ENCODE measurements around the gene DNTT.

DNTT gene

DNA sequence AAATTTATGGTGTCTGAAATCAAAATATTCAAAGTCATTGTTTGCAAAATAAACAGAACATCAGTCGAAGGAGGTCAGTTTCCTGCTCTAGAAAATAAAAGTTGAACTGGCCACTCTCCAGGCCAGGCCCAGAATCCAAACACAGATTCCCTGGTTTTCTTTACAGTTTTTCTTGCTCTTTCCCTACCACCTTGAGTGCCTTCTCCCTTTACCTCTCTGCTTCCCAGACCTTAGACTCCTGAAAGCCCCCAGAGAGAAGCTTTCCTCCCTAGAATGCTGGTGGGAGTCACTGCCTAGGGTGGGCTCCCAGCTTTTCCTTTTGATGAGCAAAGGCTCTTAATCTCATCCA lies 6.1 kb downstream of the DNTT start:
- DNase-seq (ENCODE audit: low read depth) = no peak

DNA sequence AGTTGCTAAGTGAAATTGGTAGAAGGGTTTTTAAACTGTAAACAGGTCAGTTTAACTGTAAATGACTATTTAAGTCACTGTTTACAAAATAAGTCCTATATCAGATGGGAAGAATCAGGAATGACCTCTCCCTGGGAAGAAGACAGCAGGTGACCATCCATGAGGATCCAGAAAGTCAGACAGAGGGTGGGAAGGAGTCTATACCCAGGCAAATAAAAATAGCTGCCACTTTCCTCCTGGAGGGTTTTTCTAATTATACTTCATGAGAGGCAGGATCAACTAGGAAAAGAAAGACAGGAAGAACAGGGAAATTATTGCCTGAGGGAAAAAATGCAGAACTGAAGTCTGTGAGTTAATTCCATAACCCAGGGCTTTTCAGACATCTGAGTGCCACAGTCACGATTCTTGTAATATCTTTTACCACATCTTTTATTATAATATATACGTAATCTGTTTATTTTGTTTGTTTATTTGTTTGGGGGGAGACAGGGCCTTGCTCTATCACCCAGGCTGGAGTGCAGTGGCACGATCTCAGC lies 7.0 kb downstream of the DNTT start:
- DNase-seq (ENCODE audit: low read depth) = no peak

DNA sequence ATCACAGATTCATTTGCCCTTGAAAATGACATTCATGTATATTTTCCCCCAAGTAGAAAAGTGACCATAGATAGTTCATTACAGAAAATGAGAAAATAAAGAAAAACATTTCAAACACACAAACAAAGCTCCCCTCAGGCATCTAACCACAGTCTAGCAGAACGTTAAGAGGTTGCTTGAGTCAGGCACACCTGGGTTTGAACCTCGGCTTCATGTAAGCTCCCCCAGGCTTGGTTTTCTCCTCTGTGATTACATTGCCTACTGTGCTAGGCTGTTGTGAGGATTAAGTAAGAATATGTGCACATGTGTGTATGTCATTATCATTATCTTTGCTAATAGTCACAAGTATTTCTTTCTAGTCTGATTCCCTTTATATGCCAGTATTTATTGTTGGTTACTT lies 9.1 kb downstream of the DNTT start:
- DNase-seq (ENCODE audit: low read depth) = no peak

DNA sequence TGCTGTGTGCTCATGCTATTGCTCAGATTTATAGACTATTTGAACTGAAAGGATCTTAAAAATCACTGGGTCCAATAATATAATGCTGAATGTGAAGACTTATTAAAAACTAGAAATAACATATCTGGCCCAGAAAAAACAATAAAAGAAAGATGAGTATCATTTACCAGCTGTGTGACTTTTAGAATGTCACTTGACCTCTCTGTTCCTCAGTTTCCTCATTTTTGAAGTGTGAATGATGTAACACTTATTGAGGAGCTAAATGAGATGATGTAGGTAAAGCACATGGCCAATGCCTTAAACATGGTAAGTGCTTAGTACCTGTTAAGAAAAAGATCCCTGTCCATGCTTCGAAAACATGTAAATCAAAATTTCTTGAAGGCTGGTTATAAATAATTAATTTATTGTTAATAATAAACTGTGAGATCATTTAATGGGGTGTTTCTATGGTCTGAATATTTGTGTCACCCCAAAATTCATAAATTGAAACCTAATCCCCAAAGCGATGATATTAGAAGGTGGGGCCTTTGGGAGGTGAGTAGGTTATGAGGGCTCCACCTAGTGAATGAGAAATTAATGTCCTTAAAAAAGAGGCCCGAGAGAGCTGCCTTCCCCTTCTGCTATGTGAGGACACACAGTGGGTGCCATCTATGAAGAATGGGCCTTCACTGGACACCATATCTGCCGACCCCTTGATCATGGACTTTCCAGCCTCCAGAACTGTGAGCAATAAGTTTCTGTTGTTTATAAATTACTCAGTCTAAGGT lies 13.0 kb downstream of the DNTT start:
- no peak for DNase-seq (ENCODE audit: low read depth)

DNA sequence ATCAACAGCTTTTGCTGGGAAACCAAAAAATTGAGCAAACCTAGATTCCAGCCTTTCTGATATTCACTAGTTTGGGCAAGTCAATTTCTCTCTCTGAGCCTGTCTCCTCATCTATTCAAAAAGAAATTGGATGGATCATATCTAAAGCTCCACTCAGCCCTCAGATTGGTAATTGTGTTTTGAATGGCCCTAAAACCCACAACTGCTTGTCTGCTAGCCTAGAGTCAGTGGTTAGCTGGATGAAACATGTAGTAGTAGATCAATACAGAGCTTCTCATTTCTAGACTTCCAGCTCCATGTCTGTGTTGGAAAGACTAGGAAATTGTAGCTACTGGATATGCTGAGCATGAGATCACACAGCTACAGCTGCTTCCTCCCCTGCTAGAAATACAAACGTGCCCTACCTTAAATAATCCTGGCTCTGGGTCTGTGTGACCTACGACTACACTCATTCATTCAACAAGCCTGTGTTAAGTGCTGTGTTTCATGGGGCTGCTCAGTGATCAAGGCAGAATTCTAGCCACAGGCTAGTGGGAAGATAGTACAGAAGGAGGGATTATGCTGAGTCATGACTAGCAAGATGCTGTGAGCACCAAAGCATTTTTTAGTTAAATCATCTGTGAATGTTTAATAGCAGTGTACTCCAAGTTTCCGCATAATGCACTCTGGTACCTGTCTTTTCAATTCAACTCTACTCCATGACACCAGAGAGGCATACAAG lies 15.7 kb downstream of the DNTT start:
- no peak for DNase-seq (ENCODE audit: low read depth)

DNA sequence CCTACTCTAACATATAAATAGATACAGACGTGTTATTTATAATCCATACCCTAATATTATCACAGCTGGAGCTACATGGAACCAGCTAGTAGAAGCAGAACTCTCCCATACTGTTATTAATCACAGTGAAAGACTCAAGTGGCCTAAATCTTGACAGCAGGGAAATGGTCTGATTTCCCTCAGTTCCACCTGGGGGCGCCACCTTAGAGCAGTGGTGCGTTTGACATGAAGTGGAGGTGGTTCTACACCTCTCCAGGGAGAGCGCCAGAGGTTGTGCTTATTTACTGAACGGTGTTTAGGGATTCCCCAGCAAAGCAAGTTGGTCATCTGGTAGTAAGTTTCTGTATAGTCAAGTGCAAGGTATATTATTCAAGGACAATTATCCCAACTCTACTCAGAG lies 17.6 kb downstream of the DNTT start:
- DNase-seq (ENCODE audit: low read depth) = no peak

DNA sequence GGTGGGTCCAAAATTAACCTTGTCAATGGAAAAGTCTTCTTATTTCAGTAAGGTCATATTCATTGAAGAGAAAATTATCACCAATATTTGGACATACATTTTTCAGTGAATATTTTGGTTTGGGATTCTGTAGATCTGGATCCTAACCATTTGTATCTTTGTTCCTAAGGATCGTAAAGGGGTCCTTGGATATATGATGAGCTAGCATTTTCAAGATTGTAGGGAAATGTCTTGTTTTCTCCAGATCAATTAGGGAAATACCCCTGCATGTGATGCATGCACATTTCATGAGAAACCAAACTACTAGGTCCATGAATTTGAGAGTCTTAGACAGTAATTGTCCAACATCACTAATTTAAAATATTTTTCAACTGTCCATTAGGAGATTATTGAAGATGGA lies 18.0 kb downstream of the DNTT start:
- DNase-seq (ENCODE audit: low read depth) = no peak

DNA sequence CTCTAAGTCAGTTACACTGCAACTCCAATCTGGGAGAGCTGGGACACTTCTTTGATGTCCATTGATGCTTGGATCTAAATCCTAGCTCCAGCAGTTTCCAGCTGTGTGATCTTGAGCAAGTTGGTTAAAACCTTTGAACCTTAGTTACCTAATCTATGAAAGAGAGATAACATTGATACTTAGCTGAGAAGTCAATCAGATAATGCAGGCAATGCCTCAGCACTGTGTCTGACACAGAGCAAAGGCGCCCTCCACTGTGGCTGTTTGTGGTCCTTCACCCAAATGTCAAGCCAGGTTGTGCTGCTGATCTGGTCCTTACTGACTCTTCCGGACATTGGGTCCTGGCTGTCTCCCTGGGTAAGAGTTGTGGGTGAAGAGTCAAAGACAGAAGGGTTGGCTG lies 20.2 kb downstream of the DNTT start:
- no peak for DNase-seq (ENCODE audit: low read depth)

DNA sequence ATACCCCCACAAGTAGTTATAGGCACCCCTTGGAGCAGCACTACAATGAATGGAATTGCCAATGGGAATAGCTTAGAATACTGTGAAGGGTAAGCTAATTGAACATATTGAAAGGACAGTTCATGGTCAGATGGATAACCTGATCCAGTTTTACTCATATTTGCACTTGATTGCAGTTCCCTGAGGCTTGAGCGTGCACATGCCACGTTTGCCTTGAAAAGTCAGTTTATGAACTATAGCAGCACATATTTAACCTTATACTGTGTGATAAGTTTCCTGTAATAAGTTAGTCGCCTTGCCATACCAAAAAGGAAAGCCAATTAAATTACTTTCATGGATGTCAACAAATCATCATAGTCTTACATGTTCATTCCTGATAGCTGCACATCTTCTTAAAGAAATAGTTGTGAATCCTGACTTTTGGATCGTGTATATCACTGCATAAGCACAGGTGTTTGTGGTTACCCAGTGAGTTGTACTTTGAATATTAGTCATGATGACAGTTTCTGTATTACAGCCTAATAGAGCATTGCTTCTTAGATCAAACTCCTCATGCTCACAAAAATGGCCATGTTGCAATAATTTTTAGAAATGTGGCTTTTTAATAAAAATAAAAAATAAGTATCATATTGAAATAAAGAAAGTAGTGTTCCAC lies 21.6 kb downstream of the DNTT start:
- no peak for DNase-seq (ENCODE audit: low read depth)

DNA sequence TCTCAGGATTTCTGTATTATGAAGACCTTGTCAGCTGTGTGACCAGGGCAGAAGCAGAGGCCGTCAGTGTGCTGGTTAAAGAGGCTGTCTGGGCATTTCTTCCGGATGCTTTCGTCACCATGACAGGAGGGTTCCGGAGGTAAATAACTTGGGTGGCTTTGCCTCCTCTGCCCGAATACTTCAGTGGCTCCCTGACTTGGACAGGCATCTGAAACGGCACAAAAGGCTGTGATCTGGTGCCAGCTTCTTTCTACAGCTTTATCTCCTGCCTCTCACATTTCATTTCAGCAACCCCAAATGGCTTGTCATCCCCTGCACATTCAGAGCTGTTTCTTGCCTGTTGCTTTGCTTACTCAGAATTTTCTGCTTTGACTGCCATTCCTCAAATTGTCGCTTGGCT lies 23.2 kb downstream of the DNTT start:
- DNase-seq (ENCODE audit: low read depth) = no peak

DNA sequence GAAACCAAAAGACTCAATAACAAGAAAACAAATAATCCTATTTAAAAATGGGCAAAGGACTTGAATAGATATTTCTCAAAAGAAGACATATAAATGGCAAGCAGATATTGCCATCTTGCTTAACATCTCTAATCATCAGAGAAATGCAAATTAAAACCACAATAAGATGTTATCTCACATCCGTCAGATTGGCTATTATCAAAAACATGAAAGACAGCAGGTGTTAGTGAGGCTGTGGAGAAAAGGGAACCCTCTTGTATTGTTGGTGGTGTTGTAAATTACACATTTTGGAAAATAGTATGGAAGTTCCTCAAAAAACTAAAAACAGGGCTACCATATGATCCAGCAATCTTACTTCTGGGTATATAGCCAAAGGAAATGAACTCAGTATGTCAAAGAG lies 28.9 kb downstream of the DNTT start:
- no peak for DNase-seq (ENCODE audit: low read depth)

DNA sequence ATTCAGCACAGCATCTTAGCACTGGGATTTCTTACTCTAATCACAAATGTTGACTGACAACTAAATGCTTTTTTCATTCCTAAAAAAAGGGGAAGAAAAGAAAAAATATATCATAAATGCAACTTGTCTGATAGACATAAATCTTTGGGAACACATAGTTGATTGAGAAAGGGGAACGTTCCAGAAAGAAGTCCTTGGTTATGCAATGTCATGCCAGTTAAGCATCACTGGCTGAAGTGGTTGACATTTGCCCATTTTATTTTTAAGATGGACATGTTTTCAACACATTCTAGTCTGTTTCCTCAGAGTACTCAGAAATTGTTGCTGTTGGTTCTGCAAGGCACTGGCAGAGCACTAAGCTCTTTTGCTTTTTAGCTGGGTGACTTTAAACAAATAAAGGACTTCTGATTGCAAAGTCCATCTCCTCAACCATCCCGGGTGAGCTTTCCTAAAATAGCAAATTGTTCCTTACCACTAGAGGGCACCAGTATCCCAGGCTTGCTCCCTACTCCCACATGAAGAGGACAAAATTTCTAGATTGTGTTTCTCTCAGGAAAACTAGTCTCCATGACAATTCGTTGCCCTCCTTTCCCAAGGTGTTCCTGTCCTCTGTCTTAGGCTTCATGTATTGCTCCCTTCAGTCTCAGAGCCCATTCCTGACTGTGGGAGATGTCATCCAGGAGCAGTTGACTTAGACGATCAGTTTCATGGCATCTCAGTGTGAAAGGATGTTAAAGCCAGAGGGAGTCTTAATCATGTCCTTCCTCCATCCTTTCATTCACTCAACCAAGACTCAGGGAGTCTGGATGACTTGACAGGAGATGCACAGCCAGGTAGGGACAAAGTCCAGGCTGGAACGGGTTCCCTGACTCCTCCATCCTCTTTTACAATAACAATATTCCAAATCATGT lies 30.6 kb downstream of the DNTT start:
- no peak for DNase-seq (ENCODE audit: low read depth)

DNA sequence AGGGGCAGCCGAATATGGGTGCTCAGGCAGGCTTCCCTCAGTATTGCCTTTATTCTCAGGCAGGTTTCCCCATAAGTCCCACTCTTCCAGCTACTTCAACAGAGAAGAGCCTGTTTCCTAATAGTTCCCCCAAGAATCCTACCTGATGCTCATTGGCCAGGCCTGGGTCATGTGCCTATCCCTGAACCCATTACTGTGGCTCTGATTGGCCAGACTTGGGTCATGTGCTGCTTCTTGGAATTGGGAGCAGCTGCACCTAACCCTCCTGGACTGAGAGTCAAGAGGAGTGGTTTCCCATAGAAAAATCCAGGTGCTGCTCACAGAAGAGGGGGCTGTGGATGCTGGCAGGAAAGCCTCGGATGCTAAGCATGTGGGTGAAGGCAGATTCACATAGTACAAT lies 32.9 kb downstream of the DNTT start:
- DNase-seq (ENCODE audit: low read depth) = no peak

DNA sequence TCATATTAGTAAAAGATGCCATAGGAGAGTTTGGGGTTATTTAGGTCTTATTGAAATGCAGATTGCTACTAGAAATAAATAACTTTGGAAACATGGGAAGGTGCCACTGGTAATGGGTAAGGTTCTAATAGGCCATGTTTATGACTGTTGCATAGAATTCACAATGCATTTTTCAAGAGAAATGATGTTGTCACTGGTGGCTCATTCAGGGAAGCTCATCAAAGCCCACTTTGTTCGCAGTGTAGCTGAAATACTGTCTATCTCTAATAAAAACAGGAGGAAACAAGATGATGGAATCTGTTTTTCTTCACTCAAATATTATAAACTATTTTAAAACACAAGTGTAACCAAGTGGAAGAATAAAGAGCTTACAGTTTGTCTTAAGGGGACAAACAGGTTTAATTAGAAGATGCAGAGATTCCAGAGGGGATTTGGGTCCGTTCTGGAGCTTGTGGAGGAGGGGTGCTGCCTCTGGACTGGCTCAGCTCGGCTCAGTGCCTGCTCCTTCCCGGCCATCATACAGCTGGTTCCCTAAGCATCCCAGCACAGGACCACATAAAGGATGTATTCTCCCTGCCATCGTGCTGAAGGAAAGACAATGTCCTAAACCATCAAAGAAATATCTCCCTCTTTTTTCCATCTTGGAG lies 34.2 kb downstream of the DNTT start:
- DNase-seq (ENCODE audit: low read depth) = no peak

DNA sequence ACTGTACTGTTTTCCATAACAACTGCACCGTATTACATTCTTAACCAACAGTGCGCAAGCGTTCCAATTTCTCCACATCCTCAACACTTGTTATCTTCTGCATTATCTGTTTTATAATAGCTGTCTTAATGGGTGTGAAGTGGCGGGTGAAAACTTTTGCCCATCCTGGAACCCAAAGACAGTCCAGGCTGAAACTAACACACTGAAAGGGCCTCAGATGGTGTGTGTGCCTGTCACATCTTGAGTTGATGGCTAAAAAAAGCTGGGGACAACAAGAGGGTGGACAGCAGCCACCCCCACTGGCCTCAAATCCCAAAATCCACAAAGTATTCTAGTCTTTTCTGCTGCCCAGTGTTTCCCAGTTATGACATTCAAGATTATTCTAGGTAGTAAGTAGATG lies 35.1 kb downstream of the DNTT start:
- no peak for DNase-seq (ENCODE audit: low read depth)

DNA sequence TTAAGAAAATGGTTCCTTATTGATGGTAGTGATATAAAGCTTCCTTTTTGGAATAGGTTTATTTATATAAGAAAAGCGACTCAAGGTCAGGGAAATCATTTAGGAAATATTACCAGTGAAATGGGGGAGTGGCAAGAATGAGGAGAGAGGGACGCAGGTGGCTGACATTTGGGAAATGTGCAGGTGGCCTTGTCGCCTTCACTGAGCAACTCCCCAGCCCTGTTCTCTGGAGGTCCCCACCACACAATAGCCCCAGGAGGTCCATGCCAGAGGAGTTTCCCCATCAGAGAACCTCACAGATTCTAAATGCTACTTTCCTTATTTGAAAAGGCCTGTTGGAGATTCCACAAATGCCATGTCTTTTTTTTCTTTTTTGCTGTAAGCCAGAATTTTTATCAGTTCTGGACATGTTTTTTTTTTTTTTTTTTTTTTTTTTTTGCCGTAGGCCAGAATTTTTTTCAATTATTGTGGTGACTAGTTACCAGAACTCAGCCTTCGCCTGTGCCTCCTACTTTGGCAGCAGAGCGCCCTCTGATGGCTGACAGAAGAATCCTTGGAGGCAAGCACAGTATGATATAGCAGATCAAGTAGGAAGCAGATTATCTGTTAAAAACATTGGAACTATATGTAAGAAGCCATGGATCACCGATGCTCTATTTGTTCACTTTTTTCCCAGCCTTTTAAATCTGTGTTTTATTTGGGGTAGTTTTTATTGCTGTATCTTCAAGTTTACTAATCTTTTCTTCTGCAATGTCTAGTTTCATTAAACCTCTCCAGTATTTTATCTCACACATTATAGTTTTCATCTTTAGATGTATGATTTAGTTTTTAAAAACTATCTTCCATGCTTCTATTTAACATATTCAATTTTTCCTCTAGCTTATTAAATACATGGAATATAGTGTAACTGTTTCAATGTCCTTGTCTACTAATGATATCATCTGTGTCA lies 36.0 kb downstream of the DNTT start:
- peak; percentile 11 for DNase-seq (ENCODE audit: low read depth)

DNA sequence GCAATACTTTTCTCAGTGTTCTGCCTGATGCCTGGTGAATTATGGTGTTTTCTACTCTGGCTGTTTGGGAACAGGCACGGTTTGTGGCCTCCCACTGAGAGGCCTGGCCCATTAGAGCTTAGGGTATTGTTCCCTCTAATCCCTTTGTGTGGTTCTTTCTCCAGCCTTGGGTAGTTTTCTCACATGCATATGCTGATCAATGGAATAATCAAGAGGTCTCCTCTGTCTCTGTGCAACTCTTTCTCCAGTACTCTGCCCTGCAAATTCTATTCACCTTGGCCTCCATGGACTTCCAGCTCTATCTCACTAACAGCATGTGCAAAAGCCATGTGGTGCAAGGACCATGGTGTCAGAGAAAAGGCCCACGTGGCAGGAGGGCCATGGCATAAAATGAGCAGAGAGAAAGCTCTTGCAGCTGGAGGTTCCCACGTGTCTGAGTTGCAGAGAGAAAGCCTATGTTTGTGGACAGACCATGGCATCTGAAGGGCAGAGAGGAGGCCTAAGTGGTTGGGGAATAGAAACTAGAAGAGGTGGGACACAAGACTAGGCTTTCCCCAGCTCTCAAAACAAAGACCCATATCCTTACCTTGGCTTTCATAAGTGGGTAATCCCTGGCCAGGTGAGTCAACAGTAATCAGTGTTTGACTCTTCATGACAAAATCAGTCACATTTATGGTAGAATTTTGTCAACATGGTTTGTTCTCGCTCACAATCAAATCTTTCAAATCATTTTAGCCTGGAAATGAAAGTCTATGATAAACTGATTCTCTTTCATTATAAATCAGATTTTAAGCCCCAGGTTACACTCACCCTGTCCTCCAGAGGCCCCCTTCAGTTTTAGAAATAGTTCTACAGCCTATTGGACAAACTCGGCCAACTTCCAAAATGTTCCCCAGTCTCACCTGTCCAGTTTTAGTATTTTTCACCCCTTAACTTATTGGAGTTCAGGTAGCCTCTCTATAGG lies 37.3 kb downstream of the DNTT start:
- no peak for DNase-seq (ENCODE audit: low read depth)

DNA sequence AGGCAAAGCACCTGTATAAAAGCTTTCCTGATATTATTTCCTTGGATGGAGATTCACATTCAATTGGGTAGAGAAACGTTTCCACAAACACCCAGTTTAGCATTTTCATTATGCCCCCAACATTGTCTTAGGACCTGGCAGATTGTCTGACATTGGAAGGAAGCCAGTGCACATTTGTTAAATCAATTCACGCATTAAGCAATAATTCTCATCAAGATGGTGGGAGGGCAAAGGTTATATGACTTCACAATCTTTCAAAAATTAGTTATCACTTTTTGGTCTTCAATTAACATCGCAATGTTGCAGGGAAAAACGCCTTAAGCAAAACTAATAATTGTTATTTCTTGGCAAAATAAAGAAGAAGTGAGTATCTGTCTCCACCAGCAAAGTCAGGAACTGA lies 38.2 kb downstream of the DNTT start:
- DNase-seq (ENCODE audit: low read depth) = no peak

DNA sequence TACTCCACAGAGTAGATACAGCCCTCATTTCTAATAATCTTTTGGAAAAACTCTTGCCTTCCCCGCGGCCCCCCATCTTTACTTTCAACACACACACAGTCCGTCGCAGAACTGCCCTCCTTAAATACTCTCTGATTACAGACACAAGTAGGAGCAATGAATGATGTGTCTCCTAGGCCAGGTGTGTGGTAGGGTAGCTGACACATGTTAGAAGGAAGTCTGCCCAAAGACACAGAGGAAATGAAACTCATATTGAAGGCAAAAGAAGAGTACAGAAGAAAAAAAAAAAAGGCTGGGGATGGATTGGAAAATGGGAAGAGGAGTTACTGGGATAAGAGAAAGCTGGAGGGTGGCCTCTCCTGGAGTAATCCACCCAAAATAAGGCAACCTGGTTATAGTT lies 39.9 kb downstream of the DNTT start:
- no peak for DNase-seq (ENCODE audit: low read depth)

All from T-helper 22 cell (primary cell).